IMR-90 (cell line): ENCODE measurements around the gene OXER1. TPM values are rescaled to one million over a fixed set of nuclear protein-coding genes. Genes with fewer than 3 reads are reported as not detected.

Experiments used
- ATAC-seq: fragments of 200-7000 bp; cut with Tn5 transposase; 2 replicates; pipeline ENCODE4 v1.9.1; 2020; ENCODE audit warnings: low read depth, mild to moderate bottlenecking, moderate library complexity
- BruUV-seq: library from RNA; stranded (reverse); fragments of 400-500 nt; replicated peaks from 2 replicates; lab custom pipeline; 2021; lab: Mats Ljungman, UMichigan
- CTCF ChIA-PET: fragments of 300-600 bp; formaldehyde crosslinking; extraction: SDS; loops from one replicate; lab custom pipeline; 2021; ENCODE audit warnings: antibody characterized with exemption; lab: Yijun Ruan, JAX
- POLR2A ChIA-PET: fragments of 300-600 bp; sonication (Branson Sonifier 250); formaldehyde crosslinking; loops from one replicate; lab custom pipeline; 2022; ENCODE audit warnings: antibody characterized with exemption; ENCODE audit not compliant: unreplicated experiment; lab: Charles Lee
- DNase-seq: peaks from one replicate; pipeline ENCODE4 v3.0.0; 2013
- H2AFZ ChIP-seq: replicated peaks from 2 replicates; pipeline ENCODE3; 2013; ENCODE audit warnings: low read length, mild to moderate bottlenecking; ENCODE audit not compliant: poor library complexity
- H2AK5ac ChIP-seq: 2 replicates; pipeline ENCODE4 v1.6.1; 2013; ENCODE audit warnings: low read depth, low read length, inconsistent platforms
- H2AK9ac ChIP-seq: replicated peaks from 2 replicates; pipeline ENCODE3; 2013; ENCODE audit warnings: mild to moderate bottlenecking, low read depth, low read length, moderate library complexity; ENCODE audit not compliant: poor library complexity
- H2BK120ac ChIP-seq: 2 replicates; pipeline ENCODE4 v1.6.1; 2013; ENCODE audit warnings: low read depth, low read length, inconsistent platforms
- H2BK15ac ChIP-seq: 3 replicates; pipeline ENCODE4 v1.6.1; 2013; ENCODE audit warnings: low read depth, low read length, inconsistent platforms
- H2BK20ac ChIP-seq: 2 replicates; pipeline ENCODE4 v1.6.1; 2013; ENCODE audit warnings: low read depth, mild to moderate bottlenecking, inconsistent platforms, low read length, moderate library complexity
- H2BK5ac ChIP-seq: 2 replicates; pipeline ENCODE4 v1.6.1; 2013; ENCODE audit warnings: mild to moderate bottlenecking, low read depth, low read length, inconsistent platforms; ENCODE audit not compliant: poor library complexity, severe bottlenecking
- H3K14ac ChIP-seq: replicated peaks from 2 replicates; pipeline ENCODE4 v1.6.1; 2013; ENCODE audit warnings: low read depth, low read length, inconsistent platforms
- H3K18ac ChIP-seq: 2 replicates; pipeline ENCODE4 v1.6.1; 2013; ENCODE audit warnings: low read depth, low read length, control low read depth
- H3K23ac ChIP-seq: 2 replicates; pipeline ENCODE4 v1.6.1; 2013; ENCODE audit warnings: low read depth, low read length, inconsistent platforms
- H3K27ac ChIP-seq: 2 replicates; pipeline ENCODE4 v1.5.1; 2013; ENCODE audit warnings: mild to moderate bottlenecking, control low read depth, low read length; ENCODE audit not compliant: insufficient read depth
- H3K27me3 ChIP-seq: 2 replicates; pipeline ENCODE4 v1.6.1; 2013; ENCODE audit warnings: low read length; ENCODE audit not compliant: control insufficient read depth, insufficient read depth
- H3K36me3 ChIP-seq: 2 replicates; pipeline ENCODE4 v1.6.1; 2013; ENCODE audit warnings: low read length, mixed read lengths; ENCODE audit not compliant: control insufficient read depth, insufficient read depth
- H3K4ac ChIP-seq: 2 replicates; pipeline ENCODE4 v1.6.1; 2013; ENCODE audit warnings: low read depth, low read length, inconsistent platforms
- H3K4me1 ChIP-seq: 2 replicates; pipeline ENCODE4 v1.6.1; 2013; ENCODE audit warnings: low read length, mixed read lengths; ENCODE audit not compliant: control insufficient read depth, insufficient read depth
- H3K4me2 ChIP-seq: 2 replicates; pipeline ENCODE4 v1.6.1; 2013; ENCODE audit warnings: low read depth, mild to moderate bottlenecking, control low read depth, low read length, moderate library complexity
- H3K4me3 ChIP-seq: 2 replicates; pipeline ENCODE4 v1.5.1; 2013; ENCODE audit warnings: low read depth, mild to moderate bottlenecking, control low read depth, low read length, moderate library complexity; ENCODE audit not compliant: insufficient read depth
- H3K56ac ChIP-seq: 2 replicates; pipeline ENCODE4 v1.6.1; 2013; ENCODE audit warnings: low read length, inconsistent platforms; ENCODE audit not compliant: insufficient read depth; ENCODE audit errors: extremely low read depth
- H3K79me1 ChIP-seq, 2 experiments: 2 replicates each; pipeline ENCODE4 v1.6.1; 2013; ENCODE audit warnings: low read length in 2 of 2, inconsistent platforms in 1 of 2, low read depth in 1 of 2
- H3K9ac ChIP-seq: 2 replicates; pipeline ENCODE4 v1.6.1; 2013; ENCODE audit warnings: low read depth, low read length, control low read depth
- H3K9me1 ChIP-seq: 2 replicates; pipeline ENCODE4 v1.6.1; 2013; ENCODE audit warnings: low read length, inconsistent platforms; ENCODE audit not compliant: insufficient read depth
- H3K9me3 ChIP-seq: 2 replicates; pipeline ENCODE4 v1.6.1; 2013; ENCODE audit warnings: low read length; ENCODE audit not compliant: control insufficient read depth, insufficient read depth
- H4K20me1 ChIP-seq: 2 replicates; pipeline ENCODE4 v1.6.1; 2013; ENCODE audit warnings: low read length, inconsistent platforms; ENCODE audit not compliant: insufficient read depth
- H4K5ac ChIP-seq: 2 replicates; pipeline ENCODE4 v1.6.1; 2013; ENCODE audit warnings: mild to moderate bottlenecking, low read depth, low read length, control low read depth
- H4K8ac ChIP-seq, 2 experiments: 2 replicates each; pipeline ENCODE4 v1.6.1; 2013; ENCODE audit warnings: low read depth in 2 of 2, low read length in 2 of 2, control low read depth in 1 of 2, inconsistent platforms in 1 of 2
- H4K91ac ChIP-seq: 2 replicates; pipeline ENCODE4 v1.6.1; 2013; ENCODE audit warnings: low read depth, low read length, inconsistent platforms; ENCODE audit not compliant: insufficient read depth
- CHD1 ChIP-seq: IDR thresholded peaks from 2 replicates; pipeline ENCODE4 v1.6.1; 2012; ENCODE audit warnings: low read depth, low read length, improper control_type of control experiment
- MAZ ChIP-seq: IDR thresholded peaks from 2 replicates; pipeline ENCODE4 v1.6.1; 2012; ENCODE audit warnings: low read depth, mild to moderate bottlenecking, low read length, improper control_type of control experiment, moderate library complexity, borderline replicate concordance
- RCOR1 ChIP-seq: IDR thresholded peaks from 2 replicates; pipeline ENCODE4 v1.6.1; 2012; ENCODE audit warnings: mild to moderate bottlenecking, low read length, improper control_type of control experiment; ENCODE audit not compliant: insufficient replicate concordance
- WGBS, 2 experiments: methylation state at CpG; one replicate each; pipeline versions ENCODE4 v1.1.5 to v1.1.7; 2013; ENCODE audit warnings: missing lambda C conversion rate in 2 of 2; ENCODE audit not compliant: insufficient read length in 1 of 2; ENCODE audit errors: extremely low coverage in 2 of 2; 5-methylcytosine and 5-hydroxymethylcytosine counted together
- dilution Hi-C: fragments of 300-500 bp; cut with HindIII; formaldehyde crosslinking; loops from one replicate; pipeline ENCODE4 v1.14.3; 2018; ENCODE audit warnings: low sequenced_read_pairs; ENCODE audit not compliant: unreplicated experiment
- in situ Hi-C: fragments of 300-500 bp; cut with MboI; formaldehyde crosslinking; loops from 3 replicates; pipeline ENCODE4 v1.14.3; 2019; ENCODE audit warnings: low sequenced_read_pairs, inconsistent platforms, mixed read lengths
- intact Hi-C: fragments of 100-400 bp; cut with micrococcal nuclease; formaldehyde crosslinking; loops from 2 replicates; pipeline ENCODE4 v1.10.0; 2022
- polyA plus RNA-seq, 3 experiments: library from polyadenylated mRNA; depleted of rRNA; stranded (reverse); fragments of >200 nt; gene quantifications; 2 replicates each; pipeline ENCODE4 v1.2.3, GENCODE V29; 2012; ENCODE audit warnings: low replicate concordance in 1 of 3
- total RNA-seq: library from RNA; depleted of rRNA; stranded (reverse); fragments of >200 nt; gene quantifications from 2 replicates; pipeline ENCODE4 v1.2.3, GENCODE V29; 2012
- TF ChIP-seq, protein P1 (sequence below): fragments of 150-350 bp; IDR thresholded peaks from 2 replicates; pipeline ENCODE4 v1.6.1; 2017; ENCODE audit warnings: mild to moderate bottlenecking, antibody characterized with exemption, low read length, low read depth
- TF ChIP-seq, protein P2 (sequence below): conservative IDR thresholded peaks from 2 replicates; pipeline ENCODE4 v1.5.1; 2012; ENCODE audit warnings: mild to moderate bottlenecking, low read depth, low read length, improper control_type of control experiment

OXER1 gene
- total and polyA plus RNA-seq, 2 of the 4 experiments (the other 2 are of a cell fraction) = not detected

DNA sequence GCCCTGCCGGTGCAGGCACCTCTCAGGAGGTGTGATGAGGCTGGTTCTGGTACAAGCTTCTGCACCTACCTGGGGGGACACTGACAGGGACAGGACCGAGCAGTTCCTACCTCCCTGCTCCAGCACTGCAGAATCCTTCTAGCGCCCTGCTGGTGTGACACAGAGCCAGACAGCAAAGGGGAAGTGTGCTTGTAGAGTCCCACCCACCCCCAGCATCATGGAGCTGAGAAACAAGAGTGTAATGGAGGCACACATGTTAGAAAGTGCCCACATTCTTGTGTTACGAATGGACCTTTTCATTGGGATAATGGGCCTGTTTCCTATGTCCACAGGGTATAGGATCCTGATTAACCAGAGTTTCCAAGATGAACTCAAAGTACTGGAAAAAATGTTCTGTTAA, 38.3 kb downstream of the OXER1 start:
- CTCF ChIA-PET = interaction anchor here (0.6 kb wide), 1 partner anchor 14 kb away, joined by 3 read pairs; no protein-coding TSS in a partner anchor
- no peak overlapping the region for H2BK120ac ChIP-seq
- in situ Hi-C loops = no loop called here

More for the DNA sequence above, 38.3 kb downstream of the OXER1 start:
- Histone ChIP-seq H3K27ac (no peak overlapping the region), H3K79me1 (no peaks in the 10 kb centered on the region), H3K9me1 (peaks cover 3% of the 10 kb centered on the region; the same call in 1 of the 2 replicates), H4K5ac (no peak overlapping the region), H3K36me3 (no peaks in the 10 kb centered on the region), H2BK15ac (no peak overlapping the region), H3K4ac (no peak overlapping the region), H3K4me1 (0 out of 2 replicates have a peak, but pooled peaks cover 2% of the 10 kb centered on the region), H2BK20ac (no peak overlapping the region), H3K9ac (no peak overlapping the region), H3K14ac (no peak overlapping the region), H3K56ac (no peak overlapping the region), H2AK9ac (no peak overlapping the region), H2AFZ (no peak overlapping the region), H3K4me3 (no peak overlapping the region), H4K91ac (no peak overlapping the region), H3K23ac (no peak overlapping the region), H2BK5ac (no peak overlapping the region), H3K9me3 (no peaks in the 10 kb centered on the region), H3K18ac (no peak overlapping the region), H2AK5ac (no peak overlapping the region), H3K4me2 (no peak overlapping the region), H3K27me3 (no peaks in the 10 kb centered on the region), H4K8ac (no peak overlapping the region; a peak in 1 of 4 replicates), H4K20me1 (no peaks in the 10 kb centered on the region)
- POLR2A ChIA-PET = no interaction called here
- WGBS, 2 experiments = 57% methylated on average over 1 of the region's 4 CpGs; no CpG with 5 or more reads in 1 of the 2 experiments
- DNase-seq (no peak), ATAC-seq (no peak)
- dilution Hi-C loops (no loop called here), intact Hi-C loops (no loop called here)
- no TSS peak for BruUV-seq
- no peak for TF ChIP-seq MAZ
- TF ChIP-seq, protein P1, sequence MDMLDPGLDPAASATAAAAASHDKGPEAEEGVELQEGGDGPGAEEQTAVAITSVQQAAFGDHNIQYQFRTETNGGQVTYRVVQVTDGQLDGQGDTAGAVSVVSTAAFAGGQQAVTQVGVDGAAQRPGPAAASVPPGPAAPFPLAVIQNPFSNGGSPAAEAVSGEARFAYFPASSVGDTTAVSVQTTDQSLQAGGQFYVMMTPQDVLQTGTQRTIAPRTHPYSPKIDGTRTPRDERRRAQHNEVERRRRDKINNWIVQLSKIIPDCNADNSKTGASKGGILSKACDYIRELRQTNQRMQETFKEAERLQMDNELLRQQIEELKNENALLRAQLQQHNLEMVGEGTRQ = no peak
- TF ChIP-seq, protein P2, sequence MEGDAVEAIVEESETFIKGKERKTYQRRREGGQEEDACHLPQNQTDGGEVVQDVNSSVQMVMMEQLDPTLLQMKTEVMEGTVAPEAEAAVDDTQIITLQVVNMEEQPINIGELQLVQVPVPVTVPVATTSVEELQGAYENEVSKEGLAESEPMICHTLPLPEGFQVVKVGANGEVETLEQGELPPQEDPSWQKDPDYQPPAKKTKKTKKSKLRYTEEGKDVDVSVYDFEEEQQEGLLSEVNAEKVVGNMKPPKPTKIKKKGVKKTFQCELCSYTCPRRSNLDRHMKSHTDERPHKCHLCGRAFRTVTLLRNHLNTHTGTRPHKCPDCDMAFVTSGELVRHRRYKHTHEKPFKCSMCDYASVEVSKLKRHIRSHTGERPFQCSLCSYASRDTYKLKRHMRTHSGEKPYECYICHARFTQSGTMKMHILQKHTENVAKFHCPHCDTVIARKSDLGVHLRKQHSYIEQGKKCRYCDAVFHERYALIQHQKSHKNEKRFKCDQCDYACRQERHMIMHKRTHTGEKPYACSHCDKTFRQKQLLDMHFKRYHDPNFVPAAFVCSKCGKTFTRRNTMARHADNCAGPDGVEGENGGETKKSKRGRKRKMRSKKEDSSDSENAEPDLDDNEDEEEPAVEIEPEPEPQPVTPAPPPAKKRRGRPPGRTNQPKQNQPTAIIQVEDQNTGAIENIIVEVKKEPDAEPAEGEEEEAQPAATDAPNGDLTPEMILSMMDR = no peak
- no peak for TF ChIP-seq RCOR1
- no peak for TF ChIP-seq CHD1
